ENCODE results near the gene POLR1A. TPM values are rescaled to one million over a fixed set of nuclear protein-coding genes. Genes with fewer than 3 reads are reported as not detected.

POLR1A gene
- total RNA-seq, 4 donors from 2014 or later = 13.3 to 22.4 (median 16.6) TPM

DNA sequence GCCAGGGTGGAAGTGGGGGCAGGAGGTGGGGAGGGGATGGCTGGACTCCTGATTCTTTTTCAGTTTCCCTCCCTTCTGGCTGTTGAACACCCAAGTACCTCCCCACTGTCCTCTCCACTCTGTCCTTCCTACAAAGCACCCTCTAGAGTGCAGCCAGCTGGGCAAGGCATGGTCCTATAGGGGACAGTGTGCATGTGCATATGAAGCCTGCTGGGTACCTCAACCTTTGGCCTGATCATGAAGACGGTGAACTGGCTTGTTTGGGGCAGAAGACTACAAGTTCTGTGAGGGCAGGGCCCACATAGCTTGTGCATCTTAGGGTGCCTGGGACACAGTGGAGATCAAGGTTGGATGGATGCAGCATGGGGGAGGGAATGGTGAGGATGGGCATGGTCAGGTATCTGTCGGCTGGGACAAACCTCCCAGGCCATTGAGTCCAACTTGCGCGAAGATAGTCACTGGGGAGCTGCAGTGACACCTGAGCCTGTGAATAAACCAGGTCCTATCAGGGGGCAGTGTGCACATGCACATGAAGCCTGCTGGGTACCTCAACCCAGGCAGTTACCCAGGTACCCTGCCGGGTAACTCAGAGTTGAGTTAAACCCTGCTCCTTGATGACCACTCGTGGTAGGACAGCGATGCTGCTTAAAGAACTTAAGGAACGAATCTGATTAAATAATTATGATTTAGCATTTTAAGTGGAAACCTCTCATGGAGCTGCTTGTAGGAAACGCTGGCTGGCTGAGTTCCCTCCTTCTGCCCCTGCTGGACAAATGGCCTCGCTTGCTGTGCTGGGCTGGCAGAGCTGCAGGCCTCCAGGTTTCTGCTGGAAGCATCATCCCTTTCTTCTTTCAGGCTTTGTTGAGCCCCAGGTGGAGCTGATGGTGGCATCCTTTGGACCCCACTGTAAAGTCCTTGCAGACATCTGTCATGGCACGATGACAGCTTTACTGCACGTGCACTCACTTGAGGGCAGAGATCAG lies 84.0 kb downstream of the POLR1A start:
- H3K27ac ChIP-seq (replicated peaks in 1 of 4) = no peak overlapping the region
- peaks cover under 1 to 18% (median 16%) of the 10 kb centered on the region in 4 donors for H3K36me3 ChIP-seq
- no peaks in the 10 kb centered on the region for H3K9me3 ChIP-seq
- intact Hi-C loops (cut with DNase I) = no loop called here
- 91% methylated on average over 11 of the region's 12 CpGs for WGBS
- H3K4me3 ChIP-seq = no peak overlapping the region
- DNase-seq (ENCODE audit: extremely low spot score) = no peak
- no peak for TF ChIP-seq POLR2A (IDR thresholded peaks at IDR 0.05; ENCODE audit: low read depth)
- peaks cover 7 to 34% (median 21%) of the 10 kb centered on the region in 4 donors for H3K4me1 ChIP-seq
- H3K27me3 ChIP-seq = no peaks in the 10 kb centered on the region

DNA sequence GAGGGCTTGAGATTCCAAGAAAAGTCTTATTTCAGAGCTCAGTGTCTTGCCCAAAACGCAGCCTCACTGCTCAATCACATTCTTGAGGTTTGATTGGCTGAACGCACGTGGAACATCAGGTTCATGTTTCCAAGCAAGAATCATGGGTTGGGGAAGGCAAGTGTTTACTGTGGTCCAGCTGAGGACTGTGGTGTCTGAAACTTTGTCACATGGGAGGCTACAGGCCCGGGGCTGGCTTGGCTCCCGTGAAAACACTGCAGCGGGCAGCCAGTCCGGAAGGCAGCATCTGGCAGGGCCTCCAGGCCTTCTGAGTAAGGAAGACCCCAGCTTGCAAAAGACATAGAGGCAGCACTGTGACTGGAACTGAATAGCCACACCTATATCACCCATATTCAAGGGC lies 84.7 kb downstream of the POLR1A start:
- DNase-seq (ENCODE audit: extremely low spot score) = no peak
- WGBS = 85% methylated on average over 2 of the region's 7 CpGs
- Histone ChIP-seq H3K4me1 (peaks cover 7 to 27% (median 20%) of the 10 kb centered on the region in 4 donors), H3K27me3 (no peaks in the 10 kb centered on the region), H3K4me3 (no peak overlapping the region), H3K9me3 (no peaks in the 10 kb centered on the region), H3K36me3 (peaks cover 0 to 12% (median 10%) of the 10 kb centered on the region in 4 donors), H3K27ac (replicated peaks in 1 of 4) (no peak overlapping the region)
- TF ChIP-seq, protein P1, sequence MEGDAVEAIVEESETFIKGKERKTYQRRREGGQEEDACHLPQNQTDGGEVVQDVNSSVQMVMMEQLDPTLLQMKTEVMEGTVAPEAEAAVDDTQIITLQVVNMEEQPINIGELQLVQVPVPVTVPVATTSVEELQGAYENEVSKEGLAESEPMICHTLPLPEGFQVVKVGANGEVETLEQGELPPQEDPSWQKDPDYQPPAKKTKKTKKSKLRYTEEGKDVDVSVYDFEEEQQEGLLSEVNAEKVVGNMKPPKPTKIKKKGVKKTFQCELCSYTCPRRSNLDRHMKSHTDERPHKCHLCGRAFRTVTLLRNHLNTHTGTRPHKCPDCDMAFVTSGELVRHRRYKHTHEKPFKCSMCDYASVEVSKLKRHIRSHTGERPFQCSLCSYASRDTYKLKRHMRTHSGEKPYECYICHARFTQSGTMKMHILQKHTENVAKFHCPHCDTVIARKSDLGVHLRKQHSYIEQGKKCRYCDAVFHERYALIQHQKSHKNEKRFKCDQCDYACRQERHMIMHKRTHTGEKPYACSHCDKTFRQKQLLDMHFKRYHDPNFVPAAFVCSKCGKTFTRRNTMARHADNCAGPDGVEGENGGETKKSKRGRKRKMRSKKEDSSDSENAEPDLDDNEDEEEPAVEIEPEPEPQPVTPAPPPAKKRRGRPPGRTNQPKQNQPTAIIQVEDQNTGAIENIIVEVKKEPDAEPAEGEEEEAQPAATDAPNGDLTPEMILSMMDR (IDR thresholded peaks at IDR 0.05) = no peak
- TF ChIP-seq POLR2AphosphoS5 (IDR thresholded peaks at IDR 0.05) (no peak), EP300 (IDR thresholded peaks at IDR 0.05) (no peak), POLR2A (IDR thresholded peaks at IDR 0.05; ENCODE audit: low read depth) (no peak)
- intact Hi-C loops (cut with DNase I) = no loop called here

DNA sequence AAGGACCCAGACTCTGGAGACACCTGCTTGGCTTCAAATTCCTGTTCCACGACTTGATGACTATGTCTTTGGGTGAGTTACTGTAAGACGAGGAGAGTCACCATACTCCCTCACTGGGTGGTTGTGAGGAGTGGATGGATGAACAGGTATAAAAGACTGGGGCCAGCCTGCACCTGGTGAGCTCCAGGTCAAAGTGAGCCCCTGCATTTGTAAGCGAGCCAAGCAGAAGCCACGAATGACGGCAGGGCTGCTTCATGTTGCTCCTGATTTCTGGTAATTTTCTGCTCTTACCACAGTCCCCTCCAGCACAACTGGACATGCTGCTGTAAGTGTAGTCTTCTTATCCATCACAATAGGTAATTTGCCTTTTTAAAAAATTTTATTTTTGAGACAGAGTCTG lies 86.6 kb downstream of the POLR1A start:
- no peak overlapping the region for H3K4me3 ChIP-seq
- H3K9me3 ChIP-seq = peaks cover 0 to 9% (median 5%) of the 10 kb centered on the region in 4 donors
- TF ChIP-seq EP300 (IDR thresholded peaks at IDR 0.05) = no peak
- TF ChIP-seq POLR2A (IDR thresholded peaks at IDR 0.05; ENCODE audit: low read depth) = no peak
- TF ChIP-seq, protein P1 (IDR thresholded peaks at IDR 0.05) = no peak
- no peak for TF ChIP-seq POLR2AphosphoS5 (IDR thresholded peaks at IDR 0.05)
- no peak for DNase-seq (ENCODE audit: extremely low spot score)
- 83% methylated on average over 5 of the region's 5 CpGs for WGBS
- H3K36me3 ChIP-seq = no peaks in the 10 kb centered on the region
- H3K27me3 ChIP-seq = no peaks in the 10 kb centered on the region
- H3K27ac ChIP-seq (replicated peaks in 1 of 4) = no peak overlapping the region
- peaks cover 7 to 24% (median 20%) of the 10 kb centered on the region in 4 donors for H3K4me1 ChIP-seq
- intact Hi-C loops (cut with DNase I) = no loop called here

DNA sequence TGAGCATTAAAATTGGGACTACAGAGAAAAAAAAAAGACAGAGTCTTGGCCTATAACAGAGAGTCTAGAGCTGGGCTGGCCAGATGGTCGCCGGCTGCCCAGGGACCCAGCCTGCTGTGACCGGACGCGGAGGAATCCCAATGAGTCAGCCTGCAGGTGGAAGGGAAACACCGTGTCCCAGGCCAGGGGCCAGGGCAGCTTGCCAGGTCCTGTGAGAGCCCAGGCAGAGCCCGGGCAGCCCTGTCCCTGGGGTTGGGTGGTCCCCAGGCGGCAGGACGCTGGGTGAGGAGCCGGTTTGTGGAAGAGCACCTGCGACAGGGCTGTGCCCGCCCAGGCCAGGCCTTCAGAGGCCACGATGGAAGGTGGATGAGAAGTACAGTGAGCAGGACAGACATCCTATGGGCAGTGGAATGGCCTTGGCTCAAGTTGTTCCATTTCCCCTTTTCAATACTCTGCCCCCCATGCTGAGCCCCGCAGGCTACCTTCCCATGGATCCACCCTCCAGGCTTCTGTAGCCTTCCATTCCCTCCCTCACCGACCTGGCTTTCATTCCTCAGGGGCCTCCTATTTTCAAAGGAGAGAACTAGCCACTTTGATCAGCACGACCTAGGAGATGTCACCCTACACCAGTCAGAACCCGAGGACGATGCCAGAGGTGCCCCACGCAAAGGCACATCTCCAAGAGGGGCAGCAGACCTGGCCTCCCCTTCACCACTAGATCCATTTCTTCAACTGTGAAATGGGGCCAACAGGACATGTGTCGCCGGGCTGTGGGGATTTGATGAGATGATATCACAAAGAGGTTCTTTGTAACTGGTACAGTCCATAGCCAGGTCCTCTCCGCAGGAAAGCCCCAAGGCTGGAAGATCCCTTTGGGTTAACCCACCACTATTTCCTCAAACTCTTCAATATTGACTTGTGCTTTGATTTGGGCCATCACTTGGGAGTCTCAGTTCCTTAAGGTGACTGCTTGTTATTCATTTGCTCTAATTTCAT lies 87.5 kb downstream of the POLR1A start:
- Histone ChIP-seq H3K36me3 (no peaks in the 10 kb centered on the region), H3K4me1 (peaks cover 7 to 24% (median 20%) of the 10 kb centered on the region in 4 donors), H3K9me3 (peaks cover 0 to 11% (median 5%) of the 10 kb centered on the region in 4 donors), H3K4me3 (no peak overlapping the region), H3K27ac (replicated peaks in 1 of 4) (no peak overlapping the region), H3K27me3 (no peaks in the 10 kb centered on the region)
- TF ChIP-seq, protein P1 (IDR thresholded peaks at IDR 0.05) = no peak
- TF ChIP-seq POLR2A (IDR thresholded peaks at IDR 0.05; ENCODE audit: low read depth) (no peak), POLR2AphosphoS5 (IDR thresholded peaks at IDR 0.05) (peak; percentile 40 to 65), EP300 (IDR thresholded peaks at IDR 0.05) (no peak)
- no peak for DNase-seq (ENCODE audit: extremely low spot score)
- intact Hi-C loops (cut with DNase I) = no loop called here
- 79% methylated on average over 22 of the region's 22 CpGs for whole genome bisulfite sequencing
